Sigmoid colon (tissue), 4 donors: ENCODE results near the gene LECT2.

Source experiments
- EP300 ChIP-seq, 4 donors: sonication (generic); formaldehyde crosslinking; IDR thresholded peaks; one replicate each; pipeline ENCODE4 v1.6.1; 2017; ENCODE audit warnings: antibody characterized with exemption in 4 of 4
- POLR2A ChIP-seq, 2 donors: fragments of 450-650 bp; IDR thresholded peaks; one replicate each; pipeline ENCODE4 v1.6.1; 2016; ENCODE audit warnings: antibody characterized with exemption in 2 of 2, mild to moderate bottlenecking in 2 of 2, moderate library complexity in 2 of 2
- POLR2AphosphoS5 ChIP-seq, 4 donors: sonication (generic); formaldehyde crosslinking; IDR thresholded peaks; one replicate each; pipeline ENCODE4 v1.6.1; 2017; ENCODE audit warnings: antibody characterized with exemption in 4 of 4
- TF ChIP-seq, protein P1 (sequence below), 4 experiments: fragments of 450-650 bp in 3 of 4; fragments of 200-600 bp in 1 of 4; IDR thresholded peaks; one replicate each; pipeline ENCODE4 v1.5.1; 2016 to 2019; ENCODE audit warnings: antibody characterized with exemption in 4 of 4, mild to moderate bottlenecking in 3 of 4, moderate library complexity in 2 of 4

DNA sequence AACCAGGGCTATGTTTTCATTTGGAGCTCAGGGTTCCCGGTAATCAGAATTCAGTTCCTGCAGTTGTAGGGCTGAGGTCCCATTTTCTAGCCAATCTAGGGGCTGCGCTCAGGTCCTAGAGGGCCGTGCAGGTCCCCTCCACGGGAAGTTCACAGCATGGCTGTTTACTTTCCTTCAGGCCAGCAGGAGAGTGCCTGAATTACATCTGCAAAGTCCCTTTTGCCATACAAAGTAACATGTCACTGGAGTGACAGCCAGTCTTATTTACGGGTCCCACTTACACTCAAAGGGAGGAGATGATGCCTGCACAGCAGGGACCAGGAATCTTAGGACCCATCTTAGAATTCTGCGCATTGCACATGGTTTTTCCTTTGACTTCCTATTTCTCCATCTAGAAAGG lies 44.1 kb upstream of the LECT2 start:
- TF ChIP-seq, protein P1, sequence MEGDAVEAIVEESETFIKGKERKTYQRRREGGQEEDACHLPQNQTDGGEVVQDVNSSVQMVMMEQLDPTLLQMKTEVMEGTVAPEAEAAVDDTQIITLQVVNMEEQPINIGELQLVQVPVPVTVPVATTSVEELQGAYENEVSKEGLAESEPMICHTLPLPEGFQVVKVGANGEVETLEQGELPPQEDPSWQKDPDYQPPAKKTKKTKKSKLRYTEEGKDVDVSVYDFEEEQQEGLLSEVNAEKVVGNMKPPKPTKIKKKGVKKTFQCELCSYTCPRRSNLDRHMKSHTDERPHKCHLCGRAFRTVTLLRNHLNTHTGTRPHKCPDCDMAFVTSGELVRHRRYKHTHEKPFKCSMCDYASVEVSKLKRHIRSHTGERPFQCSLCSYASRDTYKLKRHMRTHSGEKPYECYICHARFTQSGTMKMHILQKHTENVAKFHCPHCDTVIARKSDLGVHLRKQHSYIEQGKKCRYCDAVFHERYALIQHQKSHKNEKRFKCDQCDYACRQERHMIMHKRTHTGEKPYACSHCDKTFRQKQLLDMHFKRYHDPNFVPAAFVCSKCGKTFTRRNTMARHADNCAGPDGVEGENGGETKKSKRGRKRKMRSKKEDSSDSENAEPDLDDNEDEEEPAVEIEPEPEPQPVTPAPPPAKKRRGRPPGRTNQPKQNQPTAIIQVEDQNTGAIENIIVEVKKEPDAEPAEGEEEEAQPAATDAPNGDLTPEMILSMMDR (IDR thresholded peaks at IDR 0.05), result no peak
- no peak for TF ChIP-seq EP300 (IDR thresholded peaks at IDR 0.05)
- no peak for TF ChIP-seq POLR2AphosphoS5 (IDR thresholded peaks at IDR 0.05)
- no peak for TF ChIP-seq POLR2A (IDR thresholded peaks at IDR 0.05)
